ENCODE data around the gene DEXI. TPM values are rescaled to one million over a fixed set of nuclear protein-coding genes. Genes with fewer than 3 reads are reported as not detected.

The DEXI gene
- total RNA-seq, 1 donor, result 40.2 TPM

DNA sequence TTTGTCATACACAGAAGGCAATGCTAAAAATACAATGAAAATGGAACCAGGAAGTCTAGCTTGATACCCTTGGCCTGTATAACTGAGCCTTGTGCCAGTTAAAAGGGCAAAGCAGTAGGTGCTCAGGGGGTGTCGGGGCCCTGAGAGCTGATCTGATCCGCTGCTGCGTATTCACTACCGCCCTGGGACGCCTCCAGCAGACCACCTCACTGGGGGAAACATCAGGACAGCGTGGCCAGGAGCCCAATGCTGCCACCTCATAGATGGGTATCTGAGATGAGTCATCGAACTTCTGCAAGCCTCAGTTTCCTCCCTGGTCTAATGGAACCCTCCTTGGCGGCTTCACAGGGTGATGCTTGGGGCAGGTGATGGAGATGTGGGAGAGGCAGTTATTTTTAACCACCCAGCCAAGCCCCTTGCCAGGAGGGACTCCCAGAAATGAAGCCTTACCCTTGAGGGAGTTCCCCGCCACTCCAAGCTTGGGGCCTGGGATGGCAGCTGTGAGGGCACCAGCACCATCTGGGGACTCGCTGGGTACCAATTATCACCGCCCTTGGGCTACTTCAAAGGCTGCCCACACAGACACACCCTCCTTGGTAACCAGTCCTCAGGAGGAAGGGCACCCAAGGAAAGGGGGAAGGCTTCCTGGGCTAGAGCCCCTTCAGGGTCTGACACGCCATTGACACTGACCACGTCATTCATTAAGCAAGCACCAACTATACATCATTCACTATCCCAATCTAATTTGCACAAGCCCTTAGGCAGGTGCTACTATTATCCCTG lies 7.8 kb downstream of the DEXI start:
- TF ChIP-seq, protein P1, sequence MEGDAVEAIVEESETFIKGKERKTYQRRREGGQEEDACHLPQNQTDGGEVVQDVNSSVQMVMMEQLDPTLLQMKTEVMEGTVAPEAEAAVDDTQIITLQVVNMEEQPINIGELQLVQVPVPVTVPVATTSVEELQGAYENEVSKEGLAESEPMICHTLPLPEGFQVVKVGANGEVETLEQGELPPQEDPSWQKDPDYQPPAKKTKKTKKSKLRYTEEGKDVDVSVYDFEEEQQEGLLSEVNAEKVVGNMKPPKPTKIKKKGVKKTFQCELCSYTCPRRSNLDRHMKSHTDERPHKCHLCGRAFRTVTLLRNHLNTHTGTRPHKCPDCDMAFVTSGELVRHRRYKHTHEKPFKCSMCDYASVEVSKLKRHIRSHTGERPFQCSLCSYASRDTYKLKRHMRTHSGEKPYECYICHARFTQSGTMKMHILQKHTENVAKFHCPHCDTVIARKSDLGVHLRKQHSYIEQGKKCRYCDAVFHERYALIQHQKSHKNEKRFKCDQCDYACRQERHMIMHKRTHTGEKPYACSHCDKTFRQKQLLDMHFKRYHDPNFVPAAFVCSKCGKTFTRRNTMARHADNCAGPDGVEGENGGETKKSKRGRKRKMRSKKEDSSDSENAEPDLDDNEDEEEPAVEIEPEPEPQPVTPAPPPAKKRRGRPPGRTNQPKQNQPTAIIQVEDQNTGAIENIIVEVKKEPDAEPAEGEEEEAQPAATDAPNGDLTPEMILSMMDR (IDR thresholded peaks at IDR 0.05; ENCODE audit: insufficient read depth, low read depth, low read length), result no peak
- no peak for DNase-seq (ENCODE audit: low read depth)
- H3K4me3 ChIP-seq (ENCODE audit: low read depth, low read length), result no peak overlapping the region

GRCh38 chr16:10933865-10934264 lies 8.4 kb downstream of the DEXI start:
- no peak for DNase-seq (ENCODE audit: low read depth)
- TF ChIP-seq, protein P1 (IDR thresholded peaks at IDR 0.05; ENCODE audit: insufficient read depth, low read depth, low read length), result no peak
- H3K4me3 ChIP-seq (ENCODE audit: low read depth, low read length), result no peak overlapping the region

- H3K4me3 ChIP-seq (ENCODE audit: low read depth, low read length), result no peak overlapping the region
- TF ChIP-seq, protein P1 (IDR thresholded peaks at IDR 0.05; ENCODE audit: insufficient read depth, low read depth, low read length), result no peak
- no peak for DNase-seq (ENCODE audit: low read depth)
Measured at GRCh38 chr16:10932959-10933710, 9.1 kb downstream of the DEXI start.

DNA sequence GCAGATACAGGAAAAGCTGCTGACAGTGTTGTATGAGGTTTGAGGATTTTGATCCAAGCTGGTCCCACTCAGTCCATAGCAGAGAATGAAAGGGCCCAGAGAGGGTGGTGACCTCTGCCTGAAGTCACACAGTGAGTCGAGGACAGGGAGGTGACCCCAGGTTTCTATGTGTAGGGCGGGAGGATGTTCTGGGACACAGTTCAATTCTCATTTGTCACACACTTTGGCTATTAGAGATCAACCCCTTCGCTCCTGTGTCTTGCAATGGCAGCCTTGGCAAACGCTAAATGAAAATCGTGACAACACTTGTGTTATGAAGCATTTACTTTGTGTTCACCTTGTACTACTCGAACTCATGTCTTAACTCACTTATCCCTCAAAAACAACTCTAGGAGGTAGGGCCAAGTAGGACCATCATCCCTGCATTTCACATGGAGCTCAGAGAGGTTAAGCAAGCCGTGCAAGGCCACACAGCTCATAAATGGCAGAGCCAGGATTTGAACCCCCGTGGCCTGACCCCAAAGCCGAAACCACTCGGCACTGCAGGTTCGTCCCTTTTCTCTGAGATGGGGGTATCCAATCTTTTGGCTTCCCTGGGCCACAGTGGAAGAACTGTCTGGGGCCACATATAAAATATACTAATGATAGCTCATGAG lies 10.2 kb downstream of the DEXI start:
- TF ChIP-seq, protein P1 (IDR thresholded peaks at IDR 0.05; ENCODE audit: insufficient read depth, low read depth, low read length), result no peak
- no peak for DNase-seq (ENCODE audit: low read depth)

DNA sequence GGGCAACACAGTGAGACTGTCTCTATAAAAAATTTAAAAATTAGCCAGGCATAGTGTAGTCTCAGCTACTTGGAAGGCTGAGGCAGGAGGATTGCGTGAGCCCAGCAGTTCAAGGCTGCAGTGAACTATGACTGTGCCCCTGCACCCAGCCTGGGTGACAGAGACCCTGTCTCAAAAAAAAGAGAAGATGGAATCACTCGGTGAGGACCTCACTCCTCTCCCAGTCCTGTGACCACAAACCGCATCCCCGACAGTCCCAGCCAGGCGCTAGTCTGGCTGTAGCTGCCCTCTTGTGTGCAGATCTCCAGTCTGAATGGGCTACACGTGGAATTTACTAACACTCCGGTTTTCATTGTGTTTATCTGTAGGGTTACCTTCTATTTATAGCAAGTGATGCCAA lies 11.1 kb downstream of the DEXI start:
- DNase-seq (ENCODE audit: low read depth), result no peak
- TF ChIP-seq, protein P1 (IDR thresholded peaks at IDR 0.05; ENCODE audit: insufficient read depth, low read depth, low read length), result no peak
- H3K4me3 ChIP-seq (ENCODE audit: low read depth, low read length), result no peak overlapping the region

More for the DNA sequence above, 10.2 kb downstream of the DEXI start:
- H3K4me3 ChIP-seq (ENCODE audit: low read depth, low read length), result no peak overlapping the region

DNA sequence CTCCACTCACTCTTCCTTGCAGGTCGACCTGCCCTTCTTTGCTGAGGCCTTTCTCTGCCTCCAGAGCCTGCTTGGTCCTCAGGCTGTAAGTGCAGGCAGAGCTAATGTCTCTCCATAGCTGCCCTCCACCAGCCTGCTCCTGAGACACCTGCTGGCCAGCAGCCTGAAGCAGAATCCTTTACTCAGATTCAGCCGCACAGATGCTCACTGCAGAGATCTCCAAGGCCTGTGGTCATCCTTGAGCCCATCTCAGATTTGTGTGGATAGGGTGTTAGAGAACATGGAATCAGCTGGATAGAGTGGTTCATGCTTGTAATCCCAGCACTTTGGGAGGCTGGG lies 11.5 kb downstream of the DEXI start:
- DNase-seq (ENCODE audit: low read depth), result no peak
- H3K4me3 ChIP-seq (ENCODE audit: low read depth, low read length), result no peak overlapping the region
- TF ChIP-seq, protein P1 (IDR thresholded peaks at IDR 0.05; ENCODE audit: insufficient read depth, low read depth, low read length), result no peak
